OCI-LY7 (cell line): Measurements from ENCODE around the gene HOXD8. TPM values are rescaled to one million over a fixed set of nuclear protein-coding genes. Genes with fewer than 3 reads are reported as not detected.

Source experiments
- BruUV-seq: library from RNA; stranded (reverse); fragments of 400-500 nt; replicated peaks from 2 replicates; lab custom pipeline; 2021; lab: Mats Ljungman, UMichigan
- CTCF ChIA-PET: fragments of 300-600 bp; sonication (Branson Sonifier 250); formaldehyde crosslinking; loops from one replicate; lab custom pipeline; 2022; ENCODE audit warnings: antibody characterized with exemption; ENCODE audit not compliant: unreplicated experiment; lab: Charles Lee
- POLR2A ChIA-PET: fragments of 300-600 bp; sonication (Branson Sonifier 250); formaldehyde crosslinking; loops from one replicate; lab custom pipeline; 2022; ENCODE audit warnings: antibody characterized with exemption; lab: Charles Lee
- DNase-seq: peaks from one replicate; pipeline ENCODE4 v3.0.0-alpha.2; 2015; ENCODE audit warnings: low spot score
- H2AFZ ChIP-seq: fragments of 200-600 bp; sonication (generic), shearing (Covaris generic); 2 replicates; pipeline ENCODE4 v1.6.1; 2014; ENCODE audit warnings: mild to moderate bottlenecking, antibody characterized with exemption, low read length, moderate library complexity
- H3K27ac ChIP-seq: fragments of 200-600 bp; sonication (generic); 2 replicates; pipeline ENCODE4 v1.5.1; 2014; ENCODE audit warnings: mixed run types, low read depth, mild to moderate bottlenecking, moderate library complexity, low read length, inconsistent platforms; ENCODE audit not compliant: poor library complexity, severe bottlenecking
- H3K36me3 ChIP-seq: fragments of 200-600 bp; sonication (generic); 2 replicates; pipeline ENCODE4 v1.6.1; 2014; ENCODE audit warnings: mild to moderate bottlenecking, antibody characterized with exemption, low read length, moderate library complexity, mixed read lengths; ENCODE audit not compliant: insufficient read depth
- H3K4me1 ChIP-seq: fragments of 200-600 bp; sonication (generic); 2 replicates; pipeline ENCODE4 v1.5.1; 2014; ENCODE audit warnings: mild to moderate bottlenecking, low read length; ENCODE audit not compliant: insufficient read depth, poor library complexity, severe bottlenecking
- H3K4me2 ChIP-seq: fragments of 200-600 bp; sonication (generic); 2 replicates; pipeline ENCODE4 v1.6.1; 2014; ENCODE audit warnings: mild to moderate bottlenecking, low read length
- H3K4me3 ChIP-seq: fragments of 200-600 bp; sonication (generic); 2 replicates; pipeline ENCODE4 v1.5.1; 2014; ENCODE audit warnings: mild to moderate bottlenecking, low read depth, low read length; ENCODE audit not compliant: poor library complexity, severe bottlenecking
- H3K79me2 ChIP-seq: fragments of 200-600 bp; sonication (generic); 2 replicates; pipeline ENCODE4 v1.6.1; 2016; ENCODE audit warnings: low read depth, mild to moderate bottlenecking, low read length, moderate library complexity, mixed read lengths; ENCODE audit not compliant: insufficient read depth
- H3K9me2 ChIP-seq: fragments of 200-600 bp; sonication (generic); 2 replicates; pipeline ENCODE4 v1.6.1; 2016; ENCODE audit warnings: mild to moderate bottlenecking, low read length, mixed read lengths; ENCODE audit not compliant: insufficient read depth
- H3K9me3 ChIP-seq: fragments of 200-600 bp; sonication (generic); 2 replicates; pipeline ENCODE4 v1.6.1; 2014; ENCODE audit warnings: mild to moderate bottlenecking, mixed run types, low read length, mixed read lengths
- H4K20me1 ChIP-seq: fragments of 200-600 bp; sonication (generic); 2 replicates; pipeline ENCODE4 v1.6.1; 2014; ENCODE audit warnings: mild to moderate bottlenecking, antibody characterized with exemption, low read length, moderate library complexity, mixed read lengths; ENCODE audit not compliant: insufficient read depth
- CTCF ChIP-seq: fragments of 200-600 bp; sonication (generic); conservative IDR thresholded peaks from 2 replicates; pipeline ENCODE4 v1.5.1; 2014; ENCODE audit warnings: mild to moderate bottlenecking, antibody characterized with exemption, low read length, moderate library complexity, mixed read lengths
- EZH2phosphoT487 ChIP-seq: fragments of 200-600 bp; sonication (generic); IDR thresholded peaks from 2 replicates; pipeline ENCODE4 v1.6.1; 2018; ENCODE audit warnings: low read depth, borderline replicate concordance, mild to moderate bottlenecking, mixed run types, antibody characterized with exemption, low read length, moderate library complexity, mixed read lengths
- intact Hi-C: fragments of 100-400 bp; cut with micrococcal nuclease; formaldehyde crosslinking; loops from one replicate; pipeline ENCODE4 v1.10.0; 2022; ENCODE audit not compliant: unreplicated experiment
- total RNA-seq, 2 experiments: library from RNA; depleted of rRNA in 1 of 2; stranded (reverse); fragments of >200 nt in 1 of 2; shearing (Covaris generic) in 1 of 2; gene quantifications; 2 replicates each; pipeline ENCODE4 v1.2.3, GENCODE V29; 2014 to 2022

Gene HOXD8
- total RNA-seq, 2 experiments from 2014 or later: not detected

- no peak for DNase-seq
- H3K4me2 ChIP-seq: peak overlapping the region; percentile 81
- CTCF ChIA-PET: interaction anchor here (0.5 to 0.6 kb wide), 2 partner anchors 11 to 521 kb away, joined by 3 read pairs; no protein-coding TSS in a partner anchor
- BruUV-seq: no TSS peak
- intact Hi-C loops: loop anchor here (1.0 kb wide), 2 partner anchors 408 to 732 kb away; no protein-coding TSS in a partner anchor
- peak overlapping the region; percentile 63 for H3K4me3 ChIP-seq
- H3K36me3 ChIP-seq: no peaks in the 10 kb centered on the region
- TF ChIP-seq CTCF (peak; percentile 38; the same call in 1 of the 2 replicates), EZH2phosphoT487 (no peak)
- H3K9me3 ChIP-seq: no peaks in the 10 kb centered on the region
- no peak overlapping the region for H3K27ac ChIP-seq
- H3K79me2 ChIP-seq: no peaks in the 10 kb centered on the region
- H2AFZ ChIP-seq: peak overlapping the region; percentile 96
- H4K20me1 ChIP-seq: no peaks in the 10 kb centered on the region
- POLR2A ChIA-PET: interaction anchor here (0.5 to 0.6 kb wide), 2 partner anchors 128 to 408 kb away, joined by 3 read pairs; no protein-coding TSS in a partner anchor
- peaks cover 14% of the 10 kb centered on the region for H3K4me1 ChIP-seq
- no peaks in the 10 kb centered on the region for H3K9me2 ChIP-seq
These were observed 31.6 kb upstream of the HOXD8 start for GRCh38 chr2:176097820-176098365.

- no peaks in the 10 kb centered on the region for H4K20me1 ChIP-seq
- CTCF ChIA-PET: no interaction called here
- H3K4me3 ChIP-seq: no peak overlapping the region
- no peak for DNase-seq
- no peak overlapping the region for H2AFZ ChIP-seq
- H3K79me2 ChIP-seq: no peaks in the 10 kb centered on the region
- no peaks in the 10 kb centered on the region for H3K9me3 ChIP-seq
- H3K36me3 ChIP-seq: no peaks in the 10 kb centered on the region
- peak overlapping the region; percentile 81; the same call in 1 of the 2 replicates for H3K4me2 ChIP-seq
- no peak for TF ChIP-seq EZH2phosphoT487
- no peak for TF ChIP-seq CTCF
- POLR2A ChIA-PET: interaction anchor here (0.5 kb wide), 1 partner anchor 409 kb away, joined by 3 read pairs; no protein-coding TSS in a partner anchor
- H3K9me2 ChIP-seq: no peaks in the 10 kb centered on the region
- H3K4me1 ChIP-seq: peaks cover 14% of the 10 kb centered on the region
- intact Hi-C loops: no loop called here
- H3K27ac ChIP-seq: no peak overlapping the region
- no TSS peak for BruUV-seq
These were observed 30.9 kb upstream of the HOXD8 start for GRCh38 chr2:176098366-176099158.
